Activated gamma-delta T cell (primary cell): ENCODE data around the gene NLGN2.
A peak's percentile ranks its signal among the peaks of the same experiment; 100 is the strongest.

Source experiments
- DNase-seq: peaks from one replicate; lab custom pipeline; 2025; lab: John Stamatoyannopoulos, UW

Gene NLGN2

DNA sequence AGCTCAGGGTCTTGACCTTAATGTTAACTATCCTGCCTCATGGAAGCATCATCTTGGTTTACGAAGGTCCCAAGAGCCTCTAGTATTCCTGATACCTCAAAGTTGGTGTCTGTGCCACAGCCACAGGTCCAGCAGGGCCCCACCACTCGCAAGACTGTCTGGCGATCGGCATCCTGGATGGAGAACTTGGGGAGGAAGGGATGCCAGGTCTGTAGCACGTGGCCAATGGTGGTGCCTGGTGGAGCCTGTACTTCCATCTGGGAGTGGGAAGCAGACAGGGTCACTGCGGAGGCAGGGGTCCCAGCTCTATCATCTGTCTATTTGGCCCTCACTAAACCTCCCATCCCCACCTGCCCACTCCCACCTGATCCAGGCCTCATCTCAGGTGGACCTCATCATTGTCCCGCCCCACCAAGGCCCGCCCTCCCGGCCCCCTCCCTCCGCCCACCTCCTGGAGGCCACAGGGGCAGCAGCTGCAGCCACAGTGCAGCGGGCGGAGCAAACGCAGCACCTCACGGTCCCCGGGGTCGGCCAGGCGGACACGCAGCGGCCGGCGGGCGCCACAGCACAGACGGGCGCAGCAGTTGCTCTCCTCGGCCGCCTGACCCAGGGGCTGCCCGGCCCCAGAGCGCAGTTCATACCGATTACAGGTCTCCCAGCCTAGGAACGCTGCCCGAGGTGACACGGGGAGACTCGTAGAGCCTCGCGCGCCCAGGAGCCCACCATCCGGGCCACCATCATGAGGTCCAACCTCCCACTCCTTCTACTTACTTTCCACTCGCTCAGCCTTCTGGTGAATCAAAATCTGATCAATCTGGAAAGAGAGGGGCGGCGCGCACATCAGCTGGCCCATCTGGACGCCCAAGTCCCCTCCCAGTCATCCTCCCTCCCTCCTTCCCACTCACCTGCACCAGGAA is 14.7 kb upstream of the NLGN2 start:
- no peak for DNase-seq

DNA sequence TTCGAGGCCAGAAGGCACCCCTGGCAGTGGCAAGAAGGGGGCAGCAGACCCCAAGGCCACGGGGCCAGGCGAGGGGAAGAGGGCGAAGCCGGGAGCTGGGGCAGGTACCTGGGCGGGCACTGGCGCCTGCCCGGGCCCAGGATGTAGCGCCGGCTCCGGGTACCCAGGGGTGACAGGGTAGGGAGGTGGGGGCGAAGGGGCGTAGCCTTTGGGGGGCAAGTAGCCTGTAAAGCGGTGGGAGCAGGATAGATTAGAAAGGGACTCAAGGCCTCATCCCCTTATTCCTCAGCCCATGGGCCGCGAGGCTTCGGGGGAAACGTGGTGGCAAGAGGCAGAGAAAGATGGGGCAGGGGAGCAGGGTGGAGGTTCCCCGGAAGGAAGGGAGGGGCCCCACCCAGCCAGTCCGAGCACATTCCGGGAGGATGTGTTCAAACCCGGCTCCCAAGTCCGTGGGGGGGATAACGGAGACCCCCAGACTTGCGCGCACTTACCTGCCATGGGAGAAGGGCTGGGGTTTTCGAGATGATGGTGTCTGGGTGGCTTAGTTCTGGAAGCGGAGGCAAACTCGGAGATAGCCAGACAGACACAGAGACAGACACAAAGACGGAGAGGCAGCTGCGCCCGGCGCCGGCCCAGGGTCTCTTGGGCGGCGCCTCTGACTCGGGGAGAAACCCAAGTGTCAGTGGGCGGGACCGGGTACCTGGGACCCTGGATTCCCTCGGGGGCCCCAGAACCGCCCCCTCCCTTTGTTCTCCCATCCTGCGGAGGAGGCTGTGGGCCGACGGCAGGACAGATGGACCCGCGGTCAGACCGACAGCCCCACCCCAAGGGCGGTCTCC is 13.8 kb upstream of the NLGN2 start:
- peak; percentile 62 for DNase-seq

DNA sequence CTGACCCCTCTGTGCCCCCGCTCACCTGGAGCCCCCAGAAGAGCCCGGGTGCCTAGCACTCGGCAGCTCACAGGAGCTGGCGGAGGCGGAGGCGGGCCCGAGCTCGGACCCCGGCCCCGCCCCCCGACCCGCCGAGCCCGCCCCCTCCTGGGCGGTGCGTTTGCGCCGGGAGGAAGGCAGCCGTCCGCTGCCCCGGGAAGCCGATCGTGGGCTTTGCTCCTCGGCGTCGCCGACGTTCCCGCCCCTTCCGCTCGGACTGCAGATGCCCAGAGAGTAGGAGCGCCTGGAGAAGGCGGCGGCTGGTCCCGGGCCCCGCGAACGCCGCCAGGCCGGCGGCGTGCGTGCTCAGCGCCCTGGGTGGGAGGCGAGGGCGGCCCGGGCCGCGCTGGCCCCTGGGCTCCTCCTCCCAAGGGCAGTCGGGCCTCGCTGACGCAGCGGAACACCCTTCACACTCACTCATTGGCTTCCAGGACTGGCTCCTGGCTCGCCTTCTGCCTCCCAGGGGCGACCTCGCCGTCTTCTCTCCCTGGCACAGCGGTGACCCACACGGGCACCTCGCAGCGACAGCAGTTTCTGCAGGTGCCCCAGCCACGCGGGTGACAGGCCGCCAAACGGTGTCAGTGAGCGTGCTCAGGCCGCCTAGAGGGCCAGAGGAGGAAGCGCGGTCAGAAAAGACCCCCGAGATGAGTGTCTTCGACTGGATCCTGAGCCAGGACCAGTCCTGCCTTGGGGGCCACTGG is 13.0 kb upstream of the NLGN2 start, which contains the start of gene PLSCR3:
Gene PLSCR3 (minus strand): TSS at position 74 of the 740 bp plus-strand sequence. CDS start 415 bp downstream, outside the sequence.
- peak; percentile 69 for DNase-seq

DNA sequence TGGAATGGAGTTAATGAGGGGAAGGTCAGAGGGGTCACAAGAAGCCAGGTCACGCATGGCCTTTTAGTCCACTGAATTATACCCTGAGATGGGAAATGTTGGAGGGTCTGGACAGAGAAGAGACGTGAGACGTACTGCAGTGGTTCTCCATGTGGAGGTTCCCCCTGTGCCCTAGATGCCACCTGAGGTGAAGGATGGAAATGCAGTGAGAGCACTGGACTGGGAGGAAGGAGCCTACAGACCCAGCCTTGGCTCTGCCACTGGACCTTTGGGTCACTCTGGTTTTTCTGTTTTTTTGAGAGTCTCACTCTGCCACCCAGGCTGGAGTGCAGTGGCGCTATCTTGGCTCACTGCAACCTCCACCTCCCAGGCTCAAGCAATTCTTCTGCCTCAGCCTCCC is 11.5 kb upstream of the NLGN2 start:
- DNase-seq, result no peak

DNA sequence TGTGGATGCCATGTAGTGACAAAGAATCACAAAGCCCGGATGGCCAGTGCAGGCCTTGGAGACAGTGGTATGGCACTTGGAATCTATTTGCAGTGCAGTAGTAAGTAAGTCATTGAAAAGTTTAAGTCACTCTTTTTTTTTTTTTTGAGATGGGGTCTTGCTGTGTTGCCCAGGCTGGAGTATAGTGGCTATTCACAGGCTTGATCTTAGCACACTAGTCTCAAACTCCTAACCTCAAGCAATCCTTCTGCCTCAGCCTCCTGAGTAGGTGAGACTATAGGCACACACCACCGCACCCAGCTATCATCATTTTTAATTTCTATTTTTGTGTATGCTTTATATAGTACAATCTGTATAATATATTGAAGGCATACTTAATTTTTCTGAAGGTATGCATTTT is 9.0 kb upstream of the NLGN2 start:
- no peak for DNase-seq

DNA sequence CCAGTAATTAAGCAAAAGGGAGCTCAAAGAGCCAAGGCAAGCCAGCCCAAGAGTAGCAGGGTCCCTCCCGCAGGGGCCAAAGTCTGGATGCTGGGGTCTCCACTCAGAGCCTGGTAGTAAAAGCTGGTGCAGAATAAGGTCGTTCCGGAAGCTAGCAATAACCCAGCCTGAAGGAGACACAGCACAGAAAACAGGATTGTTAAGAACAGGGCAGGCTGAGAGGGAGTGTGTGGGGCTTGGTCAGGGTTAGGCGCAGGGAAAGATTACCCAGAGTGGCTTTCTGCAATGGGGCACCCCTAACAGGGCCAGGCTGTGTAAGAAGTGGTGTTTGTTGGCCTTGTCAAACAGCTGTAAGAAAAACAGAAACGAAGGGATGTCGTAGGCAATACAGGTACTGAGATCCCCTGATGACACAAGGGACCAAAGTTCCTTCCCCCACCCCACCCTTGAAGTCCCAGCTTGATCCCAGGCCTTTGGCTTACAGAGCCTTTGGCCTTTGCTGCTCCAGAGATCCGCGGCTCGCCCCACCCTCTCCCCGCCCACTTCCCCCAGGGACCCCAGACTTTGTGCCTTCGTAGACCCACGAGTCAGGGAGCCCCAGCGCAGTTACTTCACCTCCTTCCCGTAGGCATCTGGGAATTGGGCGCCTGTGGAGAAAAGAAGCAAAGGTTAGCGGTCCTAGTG is 4.5 kb upstream of the NLGN2 start:
- no peak for DNase-seq

DNA sequence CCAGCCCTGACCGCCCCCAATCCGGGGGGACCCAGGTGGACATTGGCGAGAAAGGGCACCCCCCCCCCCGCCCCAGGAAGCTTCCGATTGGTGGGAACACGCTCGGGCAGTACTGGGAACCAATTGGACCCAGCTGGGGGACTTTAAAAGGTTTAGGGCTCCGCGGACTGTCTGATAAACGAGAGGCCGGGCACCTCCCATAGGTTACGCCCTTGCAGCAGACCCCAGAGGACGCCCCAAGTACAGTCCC is 4.0 kb upstream of the NLGN2 start:
- no peak for DNase-seq

DNA sequence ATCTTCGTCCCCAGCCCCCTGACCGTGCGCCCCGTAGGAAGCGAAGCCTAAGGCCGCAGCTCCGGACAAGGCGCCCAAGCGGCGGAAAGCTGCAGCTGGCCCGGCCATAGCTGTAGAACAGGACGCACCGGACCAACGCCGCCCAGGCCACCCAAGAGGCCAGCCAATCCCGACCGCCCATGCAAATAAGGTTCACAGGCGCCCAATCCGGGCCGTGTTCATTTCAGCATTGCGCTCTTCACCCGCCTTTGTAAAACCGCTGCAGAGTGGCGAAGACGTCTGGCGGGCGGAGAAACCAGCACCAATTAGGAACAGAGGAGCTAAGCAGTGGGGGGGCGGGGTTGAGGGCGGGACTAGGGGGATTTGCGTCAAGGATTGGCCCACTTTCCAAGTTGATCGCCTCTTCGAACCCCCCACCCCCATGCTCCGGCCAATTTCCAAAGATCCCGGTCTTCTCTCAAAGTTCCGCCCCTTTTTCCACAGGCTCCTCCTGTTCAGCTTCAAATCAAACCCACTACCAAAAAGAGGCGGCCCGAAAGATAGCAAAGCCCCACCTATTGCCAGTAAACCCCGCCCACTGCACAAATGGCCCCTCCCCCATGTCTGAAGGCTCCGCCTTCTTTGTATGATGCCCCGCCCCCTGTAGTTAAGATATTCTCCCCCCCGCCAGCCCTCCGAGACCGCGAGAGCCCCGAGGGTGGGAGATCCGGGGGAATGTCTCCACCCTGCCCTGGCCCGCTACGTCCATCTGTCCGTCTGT is 3.5 kb upstream of the NLGN2 start, which contains the start of gene TMEM256:
Gene TMEM256 (minus strand): TSS at position 121 of the 760 bp plus-strand sequence. CDS start 13 bp downstream, at position 108.
- peak; percentile 79 for DNase-seq

DNA sequence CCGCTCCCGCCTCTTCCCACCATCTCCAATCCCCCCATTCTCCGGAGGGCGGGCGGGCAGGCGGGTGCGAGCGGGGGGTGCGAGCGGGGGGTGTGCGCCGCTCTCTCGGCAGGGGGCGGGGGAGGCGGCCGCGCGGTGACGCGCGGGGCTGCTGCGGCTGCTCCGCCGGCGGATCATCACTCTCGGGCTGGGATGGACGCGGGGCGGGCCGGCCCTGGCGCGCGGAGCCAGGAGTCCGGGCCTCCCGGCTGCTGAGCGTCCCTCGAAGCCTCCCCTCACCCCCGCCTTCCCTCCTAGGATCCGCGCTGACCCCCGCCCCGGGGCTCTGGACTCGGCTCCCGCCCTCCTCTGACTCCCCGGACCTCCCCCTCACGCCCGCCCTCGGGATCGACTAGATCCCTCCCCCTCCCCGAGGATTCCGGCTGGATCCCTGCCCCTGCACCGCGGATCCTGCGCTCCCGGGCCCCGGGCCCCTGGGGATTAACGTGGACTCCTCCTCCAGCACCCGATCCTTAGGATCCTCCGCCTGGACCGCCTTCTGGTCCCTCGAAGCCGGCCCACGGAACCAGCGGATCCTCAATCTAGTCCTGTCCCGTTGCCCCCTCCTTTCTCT is 2.8 kb upstream of the NLGN2 start:
- DNase-seq, result peak; percentile 70

DNA sequence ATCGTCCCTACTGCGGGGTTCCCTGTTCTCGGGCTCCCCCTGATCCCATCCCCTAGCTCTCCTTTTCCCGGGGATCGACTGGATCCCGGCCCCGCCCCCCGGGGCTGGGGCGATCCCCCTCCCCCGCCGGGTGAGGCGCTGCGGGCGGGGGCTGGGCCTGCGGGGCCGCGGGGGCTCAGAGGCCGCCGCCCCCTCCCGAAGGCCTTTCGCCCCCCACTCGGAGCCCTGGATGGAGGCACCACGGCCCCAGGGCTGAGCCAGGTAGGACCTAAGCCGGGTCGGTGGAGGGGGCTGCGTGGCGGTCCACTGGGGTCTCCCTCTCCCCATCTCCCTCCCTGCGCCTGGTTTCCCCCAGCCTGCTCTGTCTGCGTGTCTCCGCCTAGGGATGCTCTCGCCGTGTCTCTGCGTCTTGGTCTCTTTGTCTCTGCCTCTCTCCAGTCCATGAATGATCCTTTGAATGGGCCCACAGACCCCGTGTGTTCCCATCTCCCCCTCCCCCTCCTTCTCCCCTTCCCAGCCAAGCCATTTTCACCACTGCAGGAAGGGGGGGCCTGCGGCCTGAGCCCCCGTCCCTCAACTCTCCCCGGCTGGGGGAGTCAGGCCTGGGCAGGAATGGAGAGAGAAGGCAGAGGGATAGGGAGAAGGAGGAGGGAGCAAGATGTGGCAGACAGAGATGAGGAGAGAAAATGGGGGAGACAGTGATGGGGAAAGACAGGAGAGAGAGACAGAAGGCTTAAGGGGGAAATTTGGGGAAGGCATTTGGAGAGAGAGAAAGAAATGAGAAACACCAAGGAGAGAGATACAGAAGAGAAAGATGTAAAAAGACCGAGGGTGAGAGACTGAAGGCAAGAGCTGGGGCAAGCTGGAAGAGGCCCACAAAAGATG is 2.1 kb upstream of the NLGN2 start:
- DNase-seq, result no peak

DNA sequence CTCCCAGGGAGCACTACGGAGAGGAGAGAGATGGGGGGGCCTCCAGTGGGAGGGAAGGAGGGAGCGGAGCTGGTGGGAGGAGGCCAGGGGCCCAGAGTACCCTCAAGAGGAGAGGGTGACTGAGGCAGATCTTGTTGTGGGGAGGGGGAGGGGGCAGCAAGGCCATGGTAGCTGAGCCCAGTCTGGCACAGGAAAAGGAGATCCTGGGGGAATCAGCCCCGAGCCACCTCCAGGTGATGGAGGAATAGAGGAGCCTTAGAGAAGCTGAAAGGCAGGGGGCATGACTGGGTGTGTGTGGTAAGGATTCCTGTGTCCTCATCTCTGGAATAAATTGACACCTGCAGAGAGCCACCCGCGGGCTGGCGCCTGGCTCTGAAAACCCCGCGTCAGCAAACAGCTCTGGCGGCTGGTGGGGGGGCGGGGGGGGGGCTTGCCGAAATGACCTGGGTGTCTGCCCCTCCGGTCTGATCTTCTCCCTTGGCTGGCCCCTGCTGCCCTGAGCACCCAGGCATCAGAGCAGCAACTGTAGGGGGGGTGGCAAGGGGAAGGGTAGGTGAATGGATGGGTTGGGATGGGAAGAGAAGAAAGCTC is 1.3 kb upstream of the NLGN2 start:
- no peak for DNase-seq

DNA sequence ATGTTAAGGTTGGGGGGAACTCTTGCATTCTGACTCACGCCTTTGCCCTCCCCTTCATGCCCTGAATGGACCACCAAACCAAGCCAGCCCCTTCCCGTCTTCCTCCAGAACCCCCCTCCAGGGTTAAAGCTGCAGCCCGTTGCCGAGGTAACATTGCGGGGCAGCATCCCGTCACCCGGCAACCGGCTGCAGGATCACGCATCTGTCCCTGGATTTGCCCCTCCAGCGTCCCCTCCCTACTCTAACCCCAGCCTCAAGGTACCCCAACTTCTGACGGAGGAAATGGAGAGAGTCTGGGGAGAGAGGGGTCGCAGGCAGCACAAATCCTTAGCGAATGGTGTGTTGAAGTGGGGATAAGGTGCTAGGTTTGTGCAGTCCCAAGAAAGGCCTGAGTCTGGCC is 563 bp upstream of the NLGN2 start:
- DNase-seq, result no peak

DNA sequence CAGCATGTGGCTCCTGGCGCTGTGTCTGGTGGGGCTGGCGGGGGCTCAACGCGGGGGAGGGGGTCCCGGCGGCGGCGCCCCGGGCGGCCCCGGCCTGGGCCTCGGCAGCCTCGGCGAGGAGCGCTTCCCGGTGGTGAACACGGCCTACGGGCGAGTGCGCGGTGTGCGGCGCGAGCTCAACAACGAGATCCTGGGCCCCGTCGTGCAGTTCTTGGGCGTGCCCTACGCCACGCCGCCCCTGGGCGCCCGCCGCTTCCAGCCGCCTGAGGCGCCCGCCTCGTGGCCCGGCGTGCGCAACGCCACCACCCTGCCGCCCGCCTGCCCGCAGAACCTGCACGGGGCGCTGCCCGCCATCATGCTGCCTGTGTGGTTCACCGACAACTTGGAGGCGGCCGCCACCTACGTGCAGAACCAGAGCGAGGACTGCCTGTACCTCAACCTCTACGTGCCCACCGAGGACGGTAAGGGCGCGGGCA is 645 bp downstream of the NLGN2 start:
- peak; percentile 26 for DNase-seq

DNA sequence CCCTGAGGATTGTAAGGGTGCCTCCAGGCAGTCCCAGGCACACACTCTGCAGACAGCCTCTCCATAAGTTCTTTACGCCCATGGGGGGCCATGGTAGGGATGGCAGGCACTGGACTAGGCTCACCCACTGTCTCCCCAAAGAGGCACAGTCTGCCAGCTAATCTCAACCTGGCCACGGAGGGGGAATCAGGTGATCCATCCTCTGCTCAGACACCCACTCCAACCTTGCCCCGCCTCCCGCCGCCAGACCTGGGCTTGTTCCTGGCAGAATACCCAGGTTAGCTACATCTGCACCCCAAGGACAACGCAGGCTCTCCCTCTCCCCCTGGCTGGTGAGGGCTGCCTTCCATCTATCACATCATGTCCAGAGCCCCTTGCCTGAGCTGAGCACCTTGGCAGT is 1.2 kb downstream of the NLGN2 start:
- no peak for DNase-seq

DNA sequence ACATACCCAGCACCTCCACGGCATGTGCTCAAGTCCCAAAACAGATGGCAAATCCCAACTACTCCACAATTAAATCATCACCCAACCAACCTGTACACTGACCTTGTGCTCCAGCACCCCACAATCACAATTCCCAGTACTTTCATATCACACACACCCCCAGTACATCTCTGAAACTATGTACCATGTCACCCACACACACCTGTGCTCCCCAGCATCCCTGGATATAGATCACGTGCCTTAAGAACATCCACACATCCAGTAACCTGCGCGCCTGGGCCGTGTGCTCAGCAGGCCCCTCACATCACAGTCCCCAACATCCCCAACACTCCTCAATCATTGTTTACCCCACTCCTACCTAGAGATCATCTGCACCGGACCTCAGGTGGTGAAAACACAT is 2.1 kb downstream of the NLGN2 start:
- DNase-seq, result no peak

DNA sequence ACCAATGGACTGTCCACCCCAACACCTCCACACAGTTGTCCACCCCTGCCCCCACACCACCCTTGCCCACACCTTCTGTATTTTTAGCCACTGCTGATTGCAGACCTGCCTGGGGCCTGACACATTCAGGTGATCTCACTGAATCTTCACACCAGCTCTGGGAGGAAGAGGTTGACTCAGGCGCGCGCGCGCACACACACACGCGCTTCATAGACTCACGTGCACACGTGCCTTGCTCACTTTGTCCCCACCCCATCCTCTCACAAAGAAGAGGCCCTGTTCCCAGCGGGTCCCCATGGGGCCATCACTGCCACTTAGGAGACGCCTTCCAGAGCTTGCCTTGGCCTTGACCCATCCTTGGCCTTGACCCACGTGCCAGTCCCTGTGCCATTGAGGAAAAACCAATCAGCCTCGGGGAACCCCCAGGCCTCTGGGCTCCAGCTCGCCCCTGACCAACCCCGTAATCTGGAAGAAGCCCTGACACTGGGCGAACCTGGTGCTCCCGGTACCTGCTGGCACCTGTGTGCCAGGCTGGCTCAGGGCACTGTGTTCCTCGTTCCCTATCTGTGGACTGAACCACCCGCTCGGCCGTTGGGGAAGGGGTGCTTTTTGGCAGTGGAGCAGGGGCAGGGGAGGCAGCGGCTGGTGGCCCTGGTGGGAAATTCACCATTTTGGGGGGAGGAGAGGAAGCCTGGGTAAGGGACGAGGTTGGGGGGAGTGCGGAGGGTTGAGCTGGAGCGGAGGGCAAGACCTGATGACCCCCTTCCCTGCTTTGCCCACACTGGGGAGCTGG is 3.2 kb downstream of the NLGN2 start:
- no peak for DNase-seq

DNA sequence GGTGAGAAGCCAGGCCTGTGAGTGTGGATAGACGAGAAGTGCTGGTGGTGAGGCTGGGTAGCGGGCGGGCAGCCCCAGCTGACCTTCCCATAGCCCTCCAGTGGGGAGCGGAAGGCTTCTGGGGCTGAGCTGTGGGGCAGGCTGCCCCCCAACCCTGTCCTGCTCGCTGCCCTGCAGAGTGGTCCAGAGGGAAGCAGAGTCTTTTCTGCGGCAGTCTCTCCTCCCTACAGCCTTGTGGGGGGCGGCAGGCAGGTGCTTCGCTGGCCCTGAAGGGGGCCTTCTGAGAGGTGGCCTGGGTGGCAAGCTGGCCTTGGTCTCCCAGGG is 3.7 kb downstream of the NLGN2 start:
- DNase-seq, result no peak

DNA sequence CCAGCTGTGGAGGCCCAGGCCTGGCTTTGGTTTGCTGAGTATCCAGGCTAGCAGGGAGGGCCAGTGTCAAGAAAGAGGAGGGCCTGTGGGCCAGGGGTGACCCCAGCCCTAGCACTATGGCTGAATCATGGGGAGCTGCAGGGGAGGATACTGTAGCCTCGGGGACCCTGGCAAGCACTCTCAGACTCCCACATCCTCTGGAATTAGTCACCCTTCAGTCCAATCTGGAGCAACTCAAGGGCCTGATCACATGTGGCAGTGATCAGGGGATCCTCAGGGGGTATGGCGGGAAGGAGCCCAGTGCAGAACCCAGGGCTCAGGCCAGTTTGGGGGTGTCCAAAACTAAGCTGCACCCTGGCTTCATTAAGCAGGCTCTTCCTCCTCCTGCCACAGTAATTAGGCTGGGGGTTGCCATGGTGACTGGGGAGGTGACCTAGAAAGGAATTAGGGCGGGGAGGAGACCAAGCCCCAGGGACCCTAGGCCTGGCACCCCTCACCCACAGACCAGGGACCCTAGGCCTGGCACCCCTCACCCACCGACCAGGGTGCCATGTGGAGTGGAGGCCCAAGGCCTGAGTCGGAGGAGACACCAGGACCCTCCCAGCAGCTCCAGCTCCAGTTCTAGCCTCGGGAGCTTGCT is 5.8 kb downstream of the NLGN2 start:
- DNase-seq, result no peak
